Amniotic epithelial cell (primary cell): ENCODE measurements around the gene TXNRD1.
A peak's percentile ranks its signal among the peaks of the same experiment; 100 is the strongest.

Source experiments
- DNase-seq: peaks from one replicate; pipeline ENCODE4 v3.0.0-alpha.2; 2010; ENCODE audit warnings: low read depth

TXNRD1 gene

DNA sequence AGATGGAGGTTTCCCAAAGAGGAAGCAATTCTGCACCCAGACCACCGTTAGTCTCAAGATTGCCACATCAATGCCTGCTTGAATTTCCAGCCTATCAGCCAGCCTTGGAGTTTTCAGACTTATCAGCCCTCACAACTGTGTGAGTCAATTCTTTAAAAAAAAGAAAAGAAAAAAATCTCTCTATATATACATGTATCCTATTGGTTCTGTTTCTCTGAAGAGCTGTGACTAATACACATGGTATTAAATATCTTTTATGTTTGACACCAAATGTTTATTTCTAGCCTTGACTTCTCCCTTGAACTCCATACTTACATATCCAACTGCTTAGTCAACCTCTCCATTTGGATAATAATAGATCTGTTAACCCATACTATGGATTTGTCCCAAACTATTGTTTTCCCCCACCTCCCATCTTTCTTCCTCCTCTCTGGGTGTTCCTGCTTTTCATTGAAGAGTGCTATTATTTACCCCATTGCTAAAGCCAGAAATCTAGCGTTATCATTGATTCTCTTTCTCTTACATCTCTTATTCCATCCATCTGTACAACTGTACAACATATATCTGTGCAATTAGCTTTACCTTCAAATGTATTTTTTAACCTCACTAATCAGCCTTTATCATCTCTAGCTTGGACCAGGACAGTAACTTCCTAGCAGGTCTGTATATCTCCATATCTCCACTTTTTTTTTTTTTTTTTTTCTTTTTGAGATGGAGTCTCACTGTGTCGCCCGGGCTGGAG is 65.3 kb downstream of the TXNRD1 start:
- peak; percentile 96 for DNase-seq

DNA sequence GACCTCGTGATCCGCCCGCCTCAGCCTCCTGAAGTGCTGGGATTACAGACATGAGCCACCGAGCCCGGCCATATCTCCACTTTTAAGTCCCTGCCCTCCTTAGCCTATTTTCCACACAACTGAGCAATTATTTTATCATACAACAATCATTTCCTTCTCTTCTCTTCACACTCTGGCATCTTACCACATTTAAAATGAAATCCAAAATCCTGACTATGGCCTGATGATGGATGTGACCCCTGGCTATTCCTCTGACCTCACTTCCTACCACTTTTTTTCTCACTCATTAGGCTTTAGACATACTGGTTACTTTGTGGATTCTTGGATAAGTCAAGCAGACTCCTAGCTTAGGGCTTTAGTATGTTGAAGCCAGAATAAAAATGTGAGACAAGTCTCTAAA is 66.1 kb downstream of the TXNRD1 start:
- DNase-seq, result peak; percentile 41

DNA sequence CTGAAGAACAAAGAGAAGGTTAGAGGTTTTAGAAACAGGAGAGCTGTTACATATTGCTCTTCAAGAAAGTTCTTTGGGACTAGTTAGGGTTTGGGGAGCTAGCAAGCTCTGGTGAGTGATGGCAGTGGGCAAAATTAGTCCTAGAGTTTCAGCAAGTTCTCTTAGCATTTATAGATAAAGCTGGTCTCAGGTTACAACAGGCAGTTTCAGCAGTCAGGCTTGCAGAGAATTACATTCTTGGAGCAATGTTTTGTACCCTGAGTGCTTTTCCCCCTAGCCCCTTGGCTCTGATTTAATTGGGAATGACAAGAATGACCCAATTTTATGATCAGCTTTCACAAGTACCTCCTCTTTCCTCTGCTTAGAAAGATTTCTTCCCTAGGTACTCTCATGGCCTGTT is 66.5 kb downstream of the TXNRD1 start:
- peak; percentile 55 for DNase-seq

DNA sequence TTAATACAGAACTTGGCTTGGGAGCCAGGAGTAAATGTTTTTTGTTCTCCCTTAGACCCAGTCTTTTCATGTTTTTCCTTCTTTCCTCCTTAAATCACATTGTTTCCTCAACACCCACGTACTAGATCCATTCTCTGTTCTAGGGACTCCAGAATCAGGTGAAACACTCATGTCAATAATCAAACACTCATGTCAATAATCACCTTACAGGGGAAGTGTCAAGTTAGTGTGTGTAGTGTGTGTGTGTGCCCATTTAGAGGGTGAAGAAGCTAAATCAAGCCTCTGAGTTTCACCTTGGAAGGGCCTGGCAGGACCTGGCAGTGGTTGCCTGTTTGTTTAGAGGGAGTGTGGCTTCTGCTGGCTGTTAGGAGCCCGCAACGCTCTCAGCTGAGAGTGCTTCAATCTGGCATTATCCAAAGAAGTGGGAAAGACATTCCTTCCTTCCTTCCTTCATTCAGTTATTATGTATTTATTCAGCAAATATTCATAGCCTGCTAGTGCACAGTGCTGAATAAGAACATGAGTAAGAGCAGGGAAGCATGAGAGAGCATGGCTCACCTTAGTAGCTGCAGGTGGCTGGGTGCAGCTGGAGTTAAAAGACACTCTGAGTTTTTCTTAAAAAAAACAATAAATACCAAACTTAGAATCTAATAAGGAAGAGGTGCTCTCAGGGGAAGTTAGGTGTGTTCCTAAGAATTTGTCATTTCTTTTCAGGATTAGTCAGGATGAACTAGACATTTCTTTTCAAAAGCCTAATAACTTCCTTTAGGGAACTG is 70.3 kb downstream of the TXNRD1 start:
- peak; percentile 37 for DNase-seq

DNA sequence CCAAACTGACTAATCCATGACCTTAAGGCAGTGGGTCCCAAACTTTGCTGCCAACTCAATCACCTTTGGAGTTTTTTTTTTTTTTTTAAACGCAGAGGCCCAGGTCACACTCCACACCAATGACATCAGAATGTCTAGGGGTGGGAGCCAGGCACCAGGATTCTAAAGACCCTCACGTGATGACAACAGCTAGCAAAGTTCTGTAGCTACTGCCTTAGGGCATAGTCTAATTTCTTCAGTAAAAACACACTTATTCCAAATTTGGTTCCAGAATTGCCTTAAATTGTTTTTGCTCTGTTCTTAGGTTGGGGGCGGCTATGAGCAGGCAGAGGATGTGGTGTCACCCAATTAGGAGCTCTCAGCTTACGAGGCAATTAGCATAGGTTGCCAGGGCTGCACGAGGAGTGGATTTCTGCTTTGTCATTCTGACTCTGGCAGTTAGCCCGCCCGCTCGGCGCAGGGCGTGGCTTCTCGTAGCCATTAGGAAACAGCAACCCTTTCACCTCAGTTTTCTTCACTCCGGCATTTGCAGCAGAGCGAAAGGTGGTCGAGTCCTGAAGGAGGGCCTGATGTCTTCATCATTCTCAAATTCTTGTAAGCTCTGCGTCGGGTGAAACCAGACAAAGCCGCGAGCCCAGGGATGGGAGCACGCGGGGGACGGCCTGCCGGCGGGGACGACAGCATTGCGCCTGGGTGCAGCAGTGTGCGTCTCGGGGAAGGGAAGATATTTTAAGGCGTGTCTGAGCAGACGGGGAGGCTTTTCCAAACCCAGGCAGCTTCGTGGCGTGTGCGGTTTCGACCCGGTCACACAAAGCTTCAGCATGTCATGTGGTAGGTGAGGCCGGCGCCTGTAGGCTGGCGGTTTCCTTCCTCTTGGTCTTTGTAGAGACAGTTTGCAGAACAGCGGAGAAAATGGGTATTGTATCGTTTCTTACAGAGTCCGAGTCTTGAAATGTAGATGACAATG is 71.2 kb downstream of the TXNRD1 start:
- DNase-seq, result peak; percentile 95

DNA sequence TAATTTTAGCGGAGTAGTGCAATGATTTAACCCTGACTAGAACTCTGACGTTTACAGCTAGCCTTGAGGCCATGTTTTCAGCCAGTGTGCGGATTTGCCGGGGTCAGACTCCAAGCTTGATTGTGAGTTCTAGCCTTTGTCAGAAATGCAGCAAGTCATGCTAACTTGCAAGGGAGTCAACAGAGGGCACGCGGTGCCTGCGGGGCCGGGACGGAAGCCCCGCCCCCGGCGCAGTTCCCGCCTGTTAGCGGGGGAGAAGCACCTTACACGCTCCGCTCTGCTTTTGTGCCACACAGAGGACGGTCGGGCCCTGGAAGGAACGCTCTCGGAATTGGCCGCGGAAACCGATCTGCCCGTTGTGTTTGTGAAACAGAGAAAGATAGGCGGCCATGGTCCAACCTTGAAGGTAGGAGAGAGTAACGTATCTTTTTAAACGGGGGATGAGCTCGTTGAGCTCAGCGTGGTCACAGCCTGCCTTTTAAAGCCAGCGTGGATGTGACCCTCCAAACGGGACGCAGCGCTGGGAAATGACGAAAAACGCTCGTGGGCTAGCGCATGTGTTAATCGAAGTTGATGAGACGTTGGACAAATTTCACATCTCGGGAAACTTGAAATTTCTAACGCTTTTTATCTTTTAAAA is 73.2 kb downstream of the TXNRD1 start:
- peak; percentile 89 for DNase-seq

DNA sequence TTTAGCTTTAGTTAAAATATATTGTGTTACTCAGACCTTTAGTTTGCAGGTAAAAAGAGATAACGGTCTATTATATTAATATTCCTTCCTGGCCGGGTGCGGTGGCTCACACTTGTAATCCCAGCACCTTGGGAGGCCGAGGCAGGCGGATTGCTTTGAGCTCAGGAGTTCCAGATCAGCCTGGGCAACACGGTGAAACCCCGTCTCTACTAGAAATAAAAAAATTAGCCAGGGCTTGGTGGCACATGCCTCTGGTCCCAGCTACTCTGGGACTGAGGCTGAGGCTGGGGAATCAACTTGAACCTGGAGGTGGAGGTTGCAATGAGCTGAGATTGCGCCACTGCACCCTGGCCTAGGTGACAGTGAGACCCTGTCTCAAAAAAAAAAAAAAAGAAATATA is 74.7 kb downstream of the TXNRD1 start:
- DNase-seq, result no peak

DNA sequence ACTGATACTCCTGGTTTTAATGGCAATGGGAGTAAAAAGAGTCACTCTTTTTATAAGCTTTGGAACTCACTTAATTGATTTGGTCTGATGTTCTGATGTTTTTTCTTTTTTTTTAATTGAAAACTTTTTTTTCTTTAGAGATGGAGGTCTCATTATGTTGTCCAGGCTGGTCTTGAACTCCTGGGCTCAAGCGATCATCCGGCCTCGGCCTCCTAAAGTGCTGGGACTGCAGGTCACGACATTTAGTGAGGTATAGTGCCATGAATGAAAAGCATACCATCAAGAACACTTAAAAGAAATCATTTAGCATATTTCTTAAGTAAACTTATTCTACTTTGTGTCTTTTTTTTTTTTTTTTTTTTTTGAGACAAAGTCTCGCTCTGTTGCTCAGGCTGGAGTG is 75.3 kb downstream of the TXNRD1 start:
- DNase-seq, result no peak

DNA sequence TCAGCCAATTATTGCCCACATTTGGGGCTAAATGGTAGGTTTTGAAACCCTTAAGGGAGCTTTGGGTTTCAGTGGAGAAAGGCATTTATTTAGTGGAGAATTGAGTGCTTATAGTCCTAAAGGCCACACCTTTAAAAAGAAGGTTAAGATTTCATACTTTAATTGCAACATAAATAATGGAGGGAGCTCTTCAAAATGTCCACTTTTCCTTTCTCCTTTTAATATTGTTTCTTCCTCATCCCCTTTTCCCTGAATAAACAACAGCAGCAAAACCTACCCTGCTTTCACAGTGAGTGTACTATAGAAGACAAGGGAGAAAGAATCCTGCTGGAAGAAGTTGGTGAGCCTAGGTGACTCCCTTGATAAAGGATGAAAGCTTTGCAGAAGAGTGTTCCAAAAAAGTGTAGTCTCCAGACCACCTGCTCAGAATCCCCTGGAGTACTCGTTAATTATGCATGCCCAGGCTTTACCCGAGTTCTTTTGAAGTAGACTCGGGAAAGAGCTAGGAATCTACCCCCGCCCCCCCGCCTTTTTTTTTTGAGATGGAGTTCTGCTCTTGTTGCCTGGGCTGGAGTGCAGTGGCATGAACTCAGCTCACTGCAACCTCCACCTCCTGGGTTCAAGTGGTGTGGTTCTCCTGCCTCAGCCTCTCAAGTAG is 76.4 kb downstream of the TXNRD1 start:
- DNase-seq, result no peak

DNA sequence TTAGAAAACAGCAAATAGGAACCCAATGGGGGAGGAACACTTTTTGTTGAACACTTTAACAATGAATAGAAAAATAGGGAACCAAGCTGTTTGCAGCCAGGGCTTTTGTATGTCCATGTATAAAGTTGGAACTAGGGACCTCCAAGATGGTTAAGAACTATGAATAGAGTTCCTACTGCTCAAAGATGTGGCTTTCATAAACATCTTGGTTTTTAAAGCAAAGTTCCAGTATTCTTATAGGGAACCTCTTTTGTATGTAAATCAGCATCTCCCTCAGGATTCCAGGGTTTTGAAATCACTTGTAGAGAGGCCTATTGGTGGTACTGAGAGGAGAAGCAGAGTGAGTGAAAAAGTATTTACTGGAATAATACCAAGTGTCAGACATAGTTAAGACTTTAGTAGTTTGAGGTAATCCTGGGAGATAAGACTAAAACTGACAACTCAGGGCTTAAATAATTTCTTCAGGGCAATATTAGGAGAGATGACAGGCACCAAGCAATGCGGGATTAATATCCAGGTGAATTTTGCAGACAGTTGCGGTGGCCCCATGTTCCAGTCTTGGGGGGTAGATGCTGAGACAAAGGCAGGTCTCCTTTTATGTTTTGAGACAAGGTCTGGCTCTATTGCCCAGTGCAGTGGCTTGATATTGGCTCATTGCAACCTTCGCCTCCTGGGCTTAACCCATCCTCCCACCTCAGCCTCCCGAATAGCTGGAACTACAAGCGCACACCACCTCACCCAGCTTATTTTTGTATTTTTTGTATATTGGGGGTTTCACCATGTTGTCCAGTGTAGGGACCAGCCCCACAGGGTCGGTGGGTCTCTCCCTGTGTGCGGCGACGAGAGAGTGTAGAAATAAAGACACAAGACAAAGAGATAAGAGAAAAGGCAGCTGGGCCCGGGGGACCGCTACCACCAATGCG is 77.6 kb downstream of the TXNRD1 start:
- DNase-seq, result peak; percentile 73

DNA sequence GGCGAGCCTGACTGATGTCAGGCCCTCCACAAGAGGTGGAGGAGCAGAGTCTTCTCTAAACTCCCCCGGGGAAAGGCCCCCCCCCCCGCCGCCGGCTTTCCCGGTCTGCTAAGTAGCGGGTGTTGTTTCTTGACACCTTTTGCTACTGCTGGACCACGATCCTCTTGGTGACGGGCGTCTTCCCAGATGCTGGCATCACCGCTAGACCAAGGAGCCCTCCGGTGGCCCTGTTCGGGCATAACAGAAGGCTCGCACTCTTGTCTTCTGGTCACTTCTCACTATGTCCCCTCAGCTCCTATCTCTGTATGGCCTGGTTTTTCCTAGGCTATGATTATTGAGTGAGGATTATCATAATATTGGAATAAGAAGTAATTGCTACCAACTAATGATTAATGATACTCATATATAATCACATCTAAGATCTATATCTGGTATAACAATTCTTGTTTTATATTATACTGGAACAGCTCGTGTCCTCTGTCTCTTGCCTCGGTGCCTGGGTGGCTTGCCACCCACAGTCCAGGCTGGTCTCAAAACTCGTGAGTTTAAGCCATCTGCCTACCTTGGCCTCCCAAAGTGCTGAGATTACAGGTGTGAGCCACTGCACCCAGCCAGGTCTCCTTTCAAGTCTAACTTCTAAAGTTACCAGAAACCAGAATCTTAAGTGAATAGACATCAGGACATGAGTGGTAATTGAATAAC is 78.7 kb downstream of the TXNRD1 start:
- DNase-seq, result peak; percentile 44

DNA sequence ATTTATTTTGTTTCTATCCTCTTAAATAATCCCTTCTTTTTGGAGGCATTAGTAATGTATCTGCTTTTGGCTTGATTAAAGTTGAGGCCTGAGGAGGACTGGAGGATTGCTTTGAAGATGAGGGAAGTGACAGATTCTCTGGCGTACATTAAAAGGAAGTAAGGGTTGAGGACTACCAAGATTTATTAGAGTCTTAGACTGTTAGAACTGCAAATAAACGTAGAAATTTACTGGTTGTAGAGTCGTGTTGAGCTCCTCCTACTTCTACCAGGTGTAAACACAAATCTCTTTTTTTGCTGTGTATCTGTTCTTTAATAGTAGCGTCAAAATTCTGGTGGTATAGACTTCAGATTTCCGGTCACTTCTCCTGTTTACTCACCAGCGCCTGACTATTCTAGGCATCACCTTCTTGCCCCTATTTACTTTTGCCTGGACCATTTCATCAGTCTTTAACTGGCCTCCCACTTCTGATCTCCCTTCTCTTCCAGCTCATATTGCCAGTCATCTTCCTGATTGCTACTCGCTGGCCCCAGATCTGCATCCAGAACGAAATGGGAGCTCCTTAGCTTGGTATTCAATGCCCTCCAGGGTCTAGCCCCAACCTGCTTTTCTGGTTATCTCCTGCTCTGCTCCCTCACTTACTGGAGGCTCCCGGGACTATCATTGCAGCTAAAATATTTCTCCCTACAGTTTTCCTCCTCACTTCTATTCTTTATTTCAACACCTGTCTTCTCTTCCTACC is 79.5 kb downstream of the TXNRD1 start:
- no peak for DNase-seq

DNA sequence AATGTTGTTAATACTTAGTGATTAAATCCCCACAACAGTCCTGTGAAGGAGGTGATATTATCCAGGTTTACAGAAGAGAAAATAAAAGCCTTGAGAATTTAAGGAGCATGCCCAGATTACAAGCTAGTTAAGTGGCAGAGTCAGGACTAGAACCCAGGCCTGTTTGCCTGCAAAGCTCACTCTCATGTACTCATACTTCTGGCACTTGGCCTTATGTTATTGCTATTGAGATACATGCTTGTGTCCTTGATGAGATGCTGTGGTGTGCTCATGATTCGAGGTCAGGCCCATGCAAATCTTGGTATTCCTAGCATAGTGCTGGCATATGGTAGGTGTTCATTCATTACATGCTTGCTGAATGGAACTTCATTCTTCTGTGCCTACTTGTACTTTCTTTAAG is 80.4 kb downstream of the TXNRD1 start:
- peak; percentile 37 for DNase-seq

DNA sequence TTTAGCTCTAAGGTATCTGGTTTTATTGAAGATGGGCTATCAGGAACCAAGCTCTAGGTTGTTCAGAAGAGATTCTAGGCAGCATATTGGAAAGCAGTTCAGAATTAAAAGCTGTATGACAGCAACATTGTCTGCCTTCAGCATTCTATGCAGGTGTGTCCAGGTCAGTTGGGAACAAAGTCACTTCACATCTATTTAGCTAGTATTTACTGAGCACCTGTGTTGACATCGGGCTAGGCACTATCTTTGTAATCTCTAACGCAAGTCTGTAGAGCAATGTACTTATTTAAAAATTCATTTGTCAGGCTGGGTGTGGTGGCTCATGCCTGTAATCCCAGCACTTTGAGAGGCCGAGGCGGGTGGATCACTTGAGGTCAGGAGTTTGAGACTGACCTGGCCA is 81.1 kb downstream of the TXNRD1 start:
- no peak for DNase-seq

DNA sequence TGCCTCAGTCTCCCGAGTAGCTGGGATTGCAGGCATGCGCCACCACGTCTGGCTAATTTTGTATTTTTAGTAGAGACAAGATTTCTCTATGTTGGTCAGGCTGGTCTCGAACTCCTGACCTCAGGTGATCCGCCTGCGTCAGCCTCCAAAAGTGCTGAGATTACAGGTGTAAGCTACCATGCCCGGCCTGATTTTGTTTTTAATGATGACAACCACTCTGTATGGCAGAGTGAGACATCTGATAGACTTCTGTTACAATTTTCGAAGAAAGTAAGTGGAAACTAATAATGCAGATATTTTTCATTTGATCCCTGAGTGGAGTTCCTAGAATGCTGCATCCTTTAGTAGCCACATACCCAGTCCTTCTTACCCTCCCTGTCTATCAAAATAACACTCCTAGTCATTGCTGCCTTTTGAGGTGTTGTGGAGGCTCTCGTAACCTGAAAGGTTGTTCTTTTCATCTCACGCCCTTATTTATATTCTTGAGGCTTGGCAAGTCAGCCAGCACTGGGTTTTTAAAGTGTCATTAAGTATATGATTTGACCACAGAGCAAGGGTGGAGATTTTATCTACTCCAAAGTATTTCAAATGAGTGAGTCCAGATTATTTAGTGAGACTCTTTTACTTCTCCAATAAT is 82.0 kb downstream of the TXNRD1 start:
- peak; percentile 31 for DNase-seq

DNA sequence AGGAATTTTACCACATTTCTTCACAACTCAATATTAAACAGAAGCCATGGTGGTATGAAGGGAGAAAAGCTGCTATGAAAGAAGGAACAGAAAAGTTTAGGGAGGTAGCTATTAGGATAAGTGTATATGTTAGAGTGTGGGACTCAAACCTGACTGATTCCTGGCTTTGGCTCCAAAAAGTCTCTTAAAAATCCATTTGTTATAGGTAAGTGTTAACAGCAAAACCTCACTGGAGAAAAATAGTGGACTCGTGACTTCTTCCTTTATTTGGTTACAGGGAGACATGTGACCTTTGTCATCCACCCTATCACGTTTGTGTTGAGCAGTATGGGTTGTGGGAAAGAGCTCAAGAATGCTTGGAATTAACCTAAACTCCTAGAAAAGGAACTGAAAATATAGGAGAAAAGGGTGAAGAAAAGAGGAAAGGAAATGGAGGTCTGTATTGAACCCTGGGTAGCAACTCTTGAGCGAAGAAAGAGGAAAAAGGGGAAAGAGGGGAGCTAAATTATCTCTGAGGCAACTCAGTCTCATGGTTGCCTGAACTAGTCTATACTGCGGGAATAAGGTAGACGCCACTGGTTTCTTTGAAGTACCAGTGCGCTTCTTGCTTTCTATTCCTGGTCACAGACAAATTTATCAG is 84.4 kb downstream of the TXNRD1 start:
- DNase-seq, result no peak

DNA sequence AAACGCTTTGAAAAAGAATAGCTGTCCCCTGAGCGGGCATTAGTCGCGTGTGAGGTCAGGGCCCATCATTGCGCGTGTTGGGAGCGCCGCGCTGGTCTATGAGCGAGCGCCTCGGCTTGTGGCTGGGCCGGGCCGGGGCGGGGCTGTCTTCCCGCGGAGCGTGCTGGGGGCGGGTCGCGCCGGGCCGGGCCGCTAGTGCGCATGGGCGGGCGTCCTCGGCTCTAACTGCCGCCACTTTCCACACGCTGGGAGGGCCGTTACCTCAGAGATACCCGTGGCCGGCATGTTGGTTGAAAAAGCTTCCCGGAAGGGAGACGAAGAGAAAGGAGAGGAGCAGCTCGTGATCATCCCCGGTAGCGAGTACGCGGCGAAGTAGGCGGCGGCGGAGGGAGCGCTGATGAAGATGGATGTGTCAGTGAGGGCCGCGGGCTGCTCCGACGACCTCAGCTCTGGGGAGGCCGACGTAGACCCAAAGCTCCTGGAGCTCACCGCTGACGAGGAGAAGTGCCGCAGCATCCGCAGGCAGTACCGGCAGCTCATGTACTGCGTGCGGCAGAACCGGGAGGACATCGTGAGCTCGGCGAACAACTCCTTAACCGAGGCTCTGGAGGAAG is 88.1 kb downstream of the TXNRD1 start, which contains the start of gene EID3:
Gene EID3, plus strand, starts transcription at position 202 of the 614 bp plus-strand sequence. Its CDS starts 196 bp downstream, at position 398.
- peak; percentile 75 for DNase-seq
